ENCODE measurements around the gene FAM107A.

- TF ChIP-seq, protein P1, sequence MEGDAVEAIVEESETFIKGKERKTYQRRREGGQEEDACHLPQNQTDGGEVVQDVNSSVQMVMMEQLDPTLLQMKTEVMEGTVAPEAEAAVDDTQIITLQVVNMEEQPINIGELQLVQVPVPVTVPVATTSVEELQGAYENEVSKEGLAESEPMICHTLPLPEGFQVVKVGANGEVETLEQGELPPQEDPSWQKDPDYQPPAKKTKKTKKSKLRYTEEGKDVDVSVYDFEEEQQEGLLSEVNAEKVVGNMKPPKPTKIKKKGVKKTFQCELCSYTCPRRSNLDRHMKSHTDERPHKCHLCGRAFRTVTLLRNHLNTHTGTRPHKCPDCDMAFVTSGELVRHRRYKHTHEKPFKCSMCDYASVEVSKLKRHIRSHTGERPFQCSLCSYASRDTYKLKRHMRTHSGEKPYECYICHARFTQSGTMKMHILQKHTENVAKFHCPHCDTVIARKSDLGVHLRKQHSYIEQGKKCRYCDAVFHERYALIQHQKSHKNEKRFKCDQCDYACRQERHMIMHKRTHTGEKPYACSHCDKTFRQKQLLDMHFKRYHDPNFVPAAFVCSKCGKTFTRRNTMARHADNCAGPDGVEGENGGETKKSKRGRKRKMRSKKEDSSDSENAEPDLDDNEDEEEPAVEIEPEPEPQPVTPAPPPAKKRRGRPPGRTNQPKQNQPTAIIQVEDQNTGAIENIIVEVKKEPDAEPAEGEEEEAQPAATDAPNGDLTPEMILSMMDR (IDR thresholded peaks at IDR 0.05 in 2 of 3, conservative IDR thresholded peaks at IDR 0.05 in 1 of 3; ENCODE audit: borderline replicate concordance in 1 of 3, insufficient read depth in 1 of 3, low read depth in 2 of 3, low read length in 2 of 3), result no peak
- no peak for TF ChIP-seq SP1 (IDR thresholded peaks at IDR 0.05; ENCODE audit: low read depth)
- no peak for TF ChIP-seq SRF (IDR thresholded peaks at IDR 0.05; ENCODE audit: low read depth)
- no peak for TF ChIP-seq POLR2A (IDR thresholded peaks at IDR 0.05; ENCODE audit: borderline replicate concordance, extremely low read depth, insufficient read depth, insufficient read length)
- TF ChIP-seq, protein P2, sequence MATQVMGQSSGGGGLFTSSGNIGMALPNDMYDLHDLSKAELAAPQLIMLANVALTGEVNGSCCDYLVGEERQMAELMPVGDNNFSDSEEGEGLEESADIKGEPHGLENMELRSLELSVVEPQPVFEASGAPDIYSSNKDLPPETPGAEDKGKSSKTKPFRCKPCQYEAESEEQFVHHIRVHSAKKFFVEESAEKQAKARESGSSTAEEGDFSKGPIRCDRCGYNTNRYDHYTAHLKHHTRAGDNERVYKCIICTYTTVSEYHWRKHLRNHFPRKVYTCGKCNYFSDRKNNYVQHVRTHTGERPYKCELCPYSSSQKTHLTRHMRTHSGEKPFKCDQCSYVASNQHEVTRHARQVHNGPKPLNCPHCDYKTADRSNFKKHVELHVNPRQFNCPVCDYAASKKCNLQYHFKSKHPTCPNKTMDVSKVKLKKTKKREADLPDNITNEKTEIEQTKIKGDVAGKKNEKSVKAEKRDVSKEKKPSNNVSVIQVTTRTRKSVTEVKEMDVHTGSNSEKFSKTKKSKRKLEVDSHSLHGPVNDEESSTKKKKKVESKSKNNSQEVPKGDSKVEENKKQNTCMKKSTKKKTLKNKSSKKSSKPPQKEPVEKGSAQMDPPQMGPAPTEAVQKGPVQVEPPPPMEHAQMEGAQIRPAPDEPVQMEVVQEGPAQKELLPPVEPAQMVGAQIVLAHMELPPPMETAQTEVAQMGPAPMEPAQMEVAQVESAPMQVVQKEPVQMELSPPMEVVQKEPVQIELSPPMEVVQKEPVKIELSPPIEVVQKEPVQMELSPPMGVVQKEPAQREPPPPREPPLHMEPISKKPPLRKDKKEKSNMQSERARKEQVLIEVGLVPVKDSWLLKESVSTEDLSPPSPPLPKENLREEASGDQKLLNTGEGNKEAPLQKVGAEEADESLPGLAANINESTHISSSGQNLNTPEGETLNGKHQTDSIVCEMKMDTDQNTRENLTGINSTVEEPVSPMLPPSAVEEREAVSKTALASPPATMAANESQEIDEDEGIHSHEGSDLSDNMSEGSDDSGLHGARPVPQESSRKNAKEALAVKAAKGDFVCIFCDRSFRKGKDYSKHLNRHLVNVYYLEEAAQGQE (IDR thresholded peaks at IDR 0.05; ENCODE audit: low read depth), result no peak
- no peak for TF ChIP-seq TCF7L2 (IDR thresholded peaks at IDR 0.05; ENCODE audit: borderline replicate concordance, extremely low read depth, insufficient read depth, insufficient read length)
These were observed 31.5 kb upstream of the FAM107A start for GRCh38 chr3:58608648-58609047.
